Neuron (in vitro differentiated cells): ENCODE results near the gene MTHFD1L.

Experiments
- H2AFZ ChIP-seq: one replicate; pipeline ENCODE4 v1.6.1; 2013; ENCODE audit warnings: low read depth, mild to moderate bottlenecking, inconsistent platforms, low read length, moderate library complexity
- H3K27me3 ChIP-seq: one replicate; pipeline ENCODE4 v1.6.1; 2013; ENCODE audit warnings: low read length; ENCODE audit not compliant: insufficient read depth
- H3K36me3 ChIP-seq: one replicate; pipeline ENCODE4 v1.6.1; 2013; ENCODE audit warnings: low read length; ENCODE audit not compliant: insufficient read depth
- H3K4me1 ChIP-seq: one replicate; pipeline ENCODE4 v1.6.1; 2013; ENCODE audit warnings: low read length; ENCODE audit not compliant: insufficient read depth
- H3K4me3 ChIP-seq: 2 replicates; pipeline ENCODE4 v1.5.1; 2013; ENCODE audit warnings: mild to moderate bottlenecking, low read length, moderate library complexity
- H3K9me3 ChIP-seq: one replicate; pipeline ENCODE4 v1.6.1; 2013; ENCODE audit warnings: low read length

MTHFD1L gene

GRCh38 chr6:151060096-151060765 lies 194.7 kb downstream of the MTHFD1L start:
- no peaks in the 10 kb centered on the region for H3K36me3 ChIP-seq
- no peak overlapping the region for H2AFZ ChIP-seq
- no peaks in the 10 kb centered on the region for H3K9me3 ChIP-seq
- H3K27me3 ChIP-seq: no peaks in the 10 kb centered on the region
- no peak overlapping the region for H3K4me3 ChIP-seq
- H3K4me1 ChIP-seq: no peaks in the 10 kb centered on the region

GRCh38 chr6:151060766-151061531 lies 195.4 kb downstream of the MTHFD1L start:
- Histone ChIP-seq H2AFZ (no peak overlapping the region), H3K36me3 (no peaks in the 10 kb centered on the region), H3K9me3 (peaks cover 2% of the 10 kb centered on the region), H3K27me3 (no peaks in the 10 kb centered on the region), H3K4me3 (no peak overlapping the region), H3K4me1 (no peaks in the 10 kb centered on the region)

GRCh38 chr6:151063352-151063751 lies 197.8 kb downstream of the MTHFD1L start:
- Histone ChIP-seq H3K4me1 (no peaks in the 10 kb centered on the region), H3K4me3 (no peak overlapping the region), H3K9me3 (peaks cover 2% of the 10 kb centered on the region)

GRCh38 chr6:151063842-151064647 lies 198.5 kb downstream of the MTHFD1L start:
- H3K36me3 ChIP-seq: no peaks in the 10 kb centered on the region
- H2AFZ ChIP-seq: no peak overlapping the region
- H3K4me1 ChIP-seq: no peaks in the 10 kb centered on the region
- no peaks in the 10 kb centered on the region for H3K27me3 ChIP-seq
- peaks cover 2% of the 10 kb centered on the region for H3K9me3 ChIP-seq
- H3K4me3 ChIP-seq: no peak overlapping the region

More at GRCh38 chr6:151063352-151063751, 197.8 kb downstream of the MTHFD1L start:
- no peak overlapping the region for H2AFZ ChIP-seq
- no peaks in the 10 kb centered on the region for H3K36me3 ChIP-seq
- H3K27me3 ChIP-seq: no peaks in the 10 kb centered on the region

GRCh38 chr6:151065027-151065815 lies 199.7 kb downstream of the MTHFD1L start:
- Histone ChIP-seq H3K9me3 (peaks cover 2% of the 10 kb centered on the region), H3K27me3 (no peaks in the 10 kb centered on the region), H3K4me1 (no peaks in the 10 kb centered on the region), H2AFZ (no peak overlapping the region), H3K4me3 (no peak overlapping the region), H3K36me3 (no peaks in the 10 kb centered on the region)

GRCh38 chr6:151067684-151068596 lies 202.4 kb downstream of the MTHFD1L start:
- no peaks in the 10 kb centered on the region for H3K4me1 ChIP-seq
- no peak overlapping the region for H3K4me3 ChIP-seq
- no peak overlapping the region for H2AFZ ChIP-seq
- no peaks in the 10 kb centered on the region for H3K36me3 ChIP-seq
- H3K27me3 ChIP-seq: no peaks in the 10 kb centered on the region
- H3K9me3 ChIP-seq: peaks cover 2% of the 10 kb centered on the region

- no peak overlapping the region for H2AFZ ChIP-seq
- H3K27me3 ChIP-seq: no peaks in the 10 kb centered on the region
- H3K9me3 ChIP-seq: peaks cover 2% of the 10 kb centered on the region
- no peaks in the 10 kb centered on the region for H3K36me3 ChIP-seq
- H3K4me1 ChIP-seq: no peaks in the 10 kb centered on the region
- H3K4me3 ChIP-seq: no peak overlapping the region
Observed at GRCh38 chr6:151068761-151069312, 203.3 kb downstream of the MTHFD1L start.

GRCh38 chr6:151069641-151070040 lies 204.1 kb downstream of the MTHFD1L start:
- H3K9me3 ChIP-seq: peaks cover 5% of the 10 kb centered on the region
- no peaks in the 10 kb centered on the region for H3K27me3 ChIP-seq
- no peaks in the 10 kb centered on the region for H3K4me1 ChIP-seq
- no peak overlapping the region for H3K4me3 ChIP-seq
- H2AFZ ChIP-seq: no peak overlapping the region
- H3K36me3 ChIP-seq: no peaks in the 10 kb centered on the region

- Histone ChIP-seq H3K36me3 (no peaks in the 10 kb centered on the region), H3K4me3 (no peak overlapping the region), H2AFZ (no peak overlapping the region)
Observed at GRCh38 chr6:151070631-151071051, 205.1 kb downstream of the MTHFD1L start.

GRCh38 chr6:151071295-151071694 lies 205.8 kb downstream of the MTHFD1L start:
- Histone ChIP-seq H3K4me1 (no peaks in the 10 kb centered on the region), H3K4me3 (no peak overlapping the region), H3K36me3 (no peaks in the 10 kb centered on the region), H3K9me3 (peaks cover 7% of the 10 kb centered on the region), H2AFZ (no peak overlapping the region), H3K27me3 (no peaks in the 10 kb centered on the region)

More at GRCh38 chr6:151070631-151071051, 205.1 kb downstream of the MTHFD1L start:
- Histone ChIP-seq H3K27me3 (no peaks in the 10 kb centered on the region), H3K9me3 (peaks cover 5% of the 10 kb centered on the region), H3K4me1 (no peaks in the 10 kb centered on the region)

GRCh38 chr6:151073146-151073545 lies 207.6 kb downstream of the MTHFD1L start:
- Histone ChIP-seq H3K9me3 (peaks cover 8% of the 10 kb centered on the region), H3K27me3 (no peaks in the 10 kb centered on the region), H3K36me3 (no peaks in the 10 kb centered on the region)

More at GRCh38 chr6:151073146-151073545, 207.6 kb downstream of the MTHFD1L start:
- H3K4me3 ChIP-seq: no peak overlapping the region
- H3K4me1 ChIP-seq: no peaks in the 10 kb centered on the region
- no peak overlapping the region for H2AFZ ChIP-seq
